ENCODE measurements around the gene HSPA1L. TPM values are rescaled to one million over a fixed set of nuclear protein-coding genes. Genes with fewer than 3 reads are reported as not detected.

HSPA1L gene
- total and polyA plus RNA-seq, 4 donors, result 0.27 to 0.79 (median 0.47) TPM

- peaks cover 4 to 37% (median 9%) of the 10 kb centered on the region in 4 donors for H3K36me3 ChIP-seq (ENCODE audit: control insufficient read depth in 4 of 4, insufficient read depth in 3 of 4, low read depth in 1 of 4, low read length in 3 of 4)
These were observed 36.9 kb downstream of the HSPA1L start for GRCh38 chr6:31778193-31778592.

DNA sequence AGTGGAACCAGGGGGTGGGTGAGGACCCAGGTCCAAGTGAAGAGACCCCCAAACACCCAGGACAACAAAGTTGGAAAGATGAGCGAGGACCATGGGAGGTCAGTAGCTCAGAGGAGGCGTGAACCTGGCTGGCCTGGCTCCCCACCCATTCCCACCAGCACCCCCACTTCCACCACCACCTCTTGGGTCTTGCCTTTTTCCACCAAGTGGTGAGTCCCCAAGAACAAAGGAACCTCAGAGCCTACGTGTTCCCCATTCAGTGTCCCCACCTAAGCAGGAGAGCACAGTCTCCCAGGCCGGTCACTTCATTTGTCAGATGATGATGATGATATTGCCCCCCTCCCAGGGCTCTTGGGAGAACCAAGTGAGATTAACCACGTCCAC, 37.4 kb downstream of the HSPA1L start:
- H3K27ac ChIP-seq (ENCODE audit: low read depth in 1 of 2, low read length in 2 of 2), result peak overlapping the region; percentile 67 to 71
- H3K27me3 ChIP-seq (ENCODE audit: control insufficient read depth in 4 of 4, insufficient read depth in 4 of 4, low read length in 3 of 4), result no peaks in the 10 kb centered on the region
- DNase-seq (ENCODE audit: low spot score), result no peak
- no peak overlapping the region for H3K4me3 ChIP-seq (ENCODE audit: low read depth in 1 of 3, low read length in 3 of 3)
- peaks cover 0 to 31% (median 8%) of the 10 kb centered on the region in 4 donors for H3K36me3 ChIP-seq (ENCODE audit: control insufficient read depth in 4 of 4, insufficient read depth in 3 of 4, low read depth in 1 of 4, low read length in 3 of 4)
- WGBS, result 96% methylated on average over 5 of the region's 5 CpGs
- H3K9me3 ChIP-seq (ENCODE audit: control insufficient read depth in 4 of 4, low read length in 3 of 4), result no peaks in the 10 kb centered on the region
- H3K4me1 ChIP-seq (ENCODE audit: control insufficient read depth in 4 of 4, insufficient read depth in 4 of 4, low read length in 3 of 4), result peaks cover 9 to 46% (median 31%) of the 10 kb centered on the region in 4 donors
- H3K9ac ChIP-seq (ENCODE audit: low read depth in 1 of 2, low read length in 2 of 2), result peak overlapping the region in 1 of 2 donors; percentile 8
- TF ChIP-seq TAF1 (conservative IDR thresholded peaks at IDR 0.05) (no peak), SP1 (IDR thresholded peaks at IDR 0.05) (no peak), FOXA2 (IDR thresholded peaks at IDR 0.05) (no peak), JUND (IDR thresholded peaks at IDR 0.05) (no peak), RAD21 (IDR thresholded peaks at IDR 0.05) (no peak), HNF4G (IDR thresholded peaks at IDR 0.05) (no peak), HNF4A (conservative IDR thresholded peaks at IDR 0.05) (no peak), GABPA (IDR thresholded peaks at IDR 0.05 in 1 of 2, conservative IDR thresholded peaks at IDR 0.05 in 1 of 2) (no peak), YY1 (IDR thresholded peaks at IDR 0.05) (no peak), RXRA (IDR thresholded peaks at IDR 0.05) (no peak)
- TF ChIP-seq, protein P1, sequence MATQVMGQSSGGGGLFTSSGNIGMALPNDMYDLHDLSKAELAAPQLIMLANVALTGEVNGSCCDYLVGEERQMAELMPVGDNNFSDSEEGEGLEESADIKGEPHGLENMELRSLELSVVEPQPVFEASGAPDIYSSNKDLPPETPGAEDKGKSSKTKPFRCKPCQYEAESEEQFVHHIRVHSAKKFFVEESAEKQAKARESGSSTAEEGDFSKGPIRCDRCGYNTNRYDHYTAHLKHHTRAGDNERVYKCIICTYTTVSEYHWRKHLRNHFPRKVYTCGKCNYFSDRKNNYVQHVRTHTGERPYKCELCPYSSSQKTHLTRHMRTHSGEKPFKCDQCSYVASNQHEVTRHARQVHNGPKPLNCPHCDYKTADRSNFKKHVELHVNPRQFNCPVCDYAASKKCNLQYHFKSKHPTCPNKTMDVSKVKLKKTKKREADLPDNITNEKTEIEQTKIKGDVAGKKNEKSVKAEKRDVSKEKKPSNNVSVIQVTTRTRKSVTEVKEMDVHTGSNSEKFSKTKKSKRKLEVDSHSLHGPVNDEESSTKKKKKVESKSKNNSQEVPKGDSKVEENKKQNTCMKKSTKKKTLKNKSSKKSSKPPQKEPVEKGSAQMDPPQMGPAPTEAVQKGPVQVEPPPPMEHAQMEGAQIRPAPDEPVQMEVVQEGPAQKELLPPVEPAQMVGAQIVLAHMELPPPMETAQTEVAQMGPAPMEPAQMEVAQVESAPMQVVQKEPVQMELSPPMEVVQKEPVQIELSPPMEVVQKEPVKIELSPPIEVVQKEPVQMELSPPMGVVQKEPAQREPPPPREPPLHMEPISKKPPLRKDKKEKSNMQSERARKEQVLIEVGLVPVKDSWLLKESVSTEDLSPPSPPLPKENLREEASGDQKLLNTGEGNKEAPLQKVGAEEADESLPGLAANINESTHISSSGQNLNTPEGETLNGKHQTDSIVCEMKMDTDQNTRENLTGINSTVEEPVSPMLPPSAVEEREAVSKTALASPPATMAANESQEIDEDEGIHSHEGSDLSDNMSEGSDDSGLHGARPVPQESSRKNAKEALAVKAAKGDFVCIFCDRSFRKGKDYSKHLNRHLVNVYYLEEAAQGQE (IDR thresholded peaks at IDR 0.05), result no peak
- TF ChIP-seq, protein P2, sequence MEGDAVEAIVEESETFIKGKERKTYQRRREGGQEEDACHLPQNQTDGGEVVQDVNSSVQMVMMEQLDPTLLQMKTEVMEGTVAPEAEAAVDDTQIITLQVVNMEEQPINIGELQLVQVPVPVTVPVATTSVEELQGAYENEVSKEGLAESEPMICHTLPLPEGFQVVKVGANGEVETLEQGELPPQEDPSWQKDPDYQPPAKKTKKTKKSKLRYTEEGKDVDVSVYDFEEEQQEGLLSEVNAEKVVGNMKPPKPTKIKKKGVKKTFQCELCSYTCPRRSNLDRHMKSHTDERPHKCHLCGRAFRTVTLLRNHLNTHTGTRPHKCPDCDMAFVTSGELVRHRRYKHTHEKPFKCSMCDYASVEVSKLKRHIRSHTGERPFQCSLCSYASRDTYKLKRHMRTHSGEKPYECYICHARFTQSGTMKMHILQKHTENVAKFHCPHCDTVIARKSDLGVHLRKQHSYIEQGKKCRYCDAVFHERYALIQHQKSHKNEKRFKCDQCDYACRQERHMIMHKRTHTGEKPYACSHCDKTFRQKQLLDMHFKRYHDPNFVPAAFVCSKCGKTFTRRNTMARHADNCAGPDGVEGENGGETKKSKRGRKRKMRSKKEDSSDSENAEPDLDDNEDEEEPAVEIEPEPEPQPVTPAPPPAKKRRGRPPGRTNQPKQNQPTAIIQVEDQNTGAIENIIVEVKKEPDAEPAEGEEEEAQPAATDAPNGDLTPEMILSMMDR (IDR thresholded peaks at IDR 0.05; ENCODE audit: low read depth, low read length, missing input control), result no peak
- TF ChIP-seq, protein P3, sequence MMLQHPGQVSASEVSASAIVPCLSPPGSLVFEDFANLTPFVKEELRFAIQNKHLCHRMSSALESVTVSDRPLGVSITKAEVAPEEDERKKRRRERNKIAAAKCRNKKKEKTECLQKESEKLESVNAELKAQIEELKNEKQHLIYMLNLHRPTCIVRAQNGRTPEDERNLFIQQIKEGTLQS (IDR thresholded peaks at IDR 0.05), result no peak
- TF ChIP-seq, protein P4, sequence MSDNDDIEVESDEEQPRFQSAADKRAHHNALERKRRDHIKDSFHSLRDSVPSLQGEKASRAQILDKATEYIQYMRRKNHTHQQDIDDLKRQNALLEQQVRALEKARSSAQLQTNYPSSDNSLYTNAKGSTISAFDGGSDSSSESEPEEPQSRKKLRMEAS (IDR thresholded peaks at IDR 0.05), result no peak
- TF ChIP-seq, protein P5, sequence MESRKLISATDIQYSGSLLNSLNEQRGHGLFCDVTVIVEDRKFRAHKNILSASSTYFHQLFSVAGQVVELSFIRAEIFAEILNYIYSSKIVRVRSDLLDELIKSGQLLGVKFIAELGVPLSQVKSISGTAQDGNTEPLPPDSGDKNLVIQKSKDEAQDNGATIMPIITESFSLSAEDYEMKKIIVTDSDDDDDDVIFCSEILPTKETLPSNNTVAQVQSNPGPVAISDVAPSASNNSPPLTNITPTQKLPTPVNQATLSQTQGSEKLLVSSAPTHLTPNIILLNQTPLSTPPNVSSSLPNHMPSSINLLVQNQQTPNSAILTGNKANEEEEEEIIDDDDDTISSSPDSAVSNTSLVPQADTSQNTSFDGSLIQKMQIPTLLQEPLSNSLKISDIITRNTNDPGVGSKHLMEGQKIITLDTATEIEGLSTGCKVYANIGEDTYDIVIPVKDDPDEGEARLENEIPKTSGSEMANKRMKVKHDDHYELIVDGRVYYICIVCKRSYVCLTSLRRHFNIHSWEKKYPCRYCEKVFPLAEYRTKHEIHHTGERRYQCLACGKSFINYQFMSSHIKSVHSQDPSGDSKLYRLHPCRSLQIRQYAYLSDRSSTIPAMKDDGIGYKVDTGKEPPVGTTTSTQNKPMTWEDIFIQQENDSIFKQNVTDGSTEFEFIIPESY (IDR thresholded peaks at IDR 0.05), result no peak

More at GRCh38 chr6:31778193-31778592, 36.9 kb downstream of the HSPA1L start:
- 93% methylated on average over 5 of the region's 5 CpGs for WGBS
- Histone ChIP-seq H3K27ac (ENCODE audit: low read depth in 1 of 2, low read length in 2 of 2) (peak overlapping the region; percentile 26 to 67), H3K4me1 (ENCODE audit: control insufficient read depth in 4 of 4, insufficient read depth in 4 of 4, low read length in 3 of 4) (peaks cover 7 to 42% (median 29%) of the 10 kb centered on the region in 4 donors), H3K9me3 (ENCODE audit: control insufficient read depth in 4 of 4, low read length in 3 of 4) (no peaks in the 10 kb centered on the region), H3K27me3 (ENCODE audit: control insufficient read depth in 4 of 4, insufficient read depth in 4 of 4, low read length in 3 of 4) (no peaks in the 10 kb centered on the region), H3K9ac (ENCODE audit: low read depth in 1 of 2, low read length in 2 of 2) (no peak overlapping the region), H3K4me3 (ENCODE audit: low read depth in 1 of 3, low read length in 3 of 3) (no peak overlapping the region)
- DNase-seq (ENCODE audit: low spot score), result no peak
- TF ChIP-seq HNF4A (conservative IDR thresholded peaks at IDR 0.05) (peak; percentile 38 to 63), FOXA2 (IDR thresholded peaks at IDR 0.05) (no peak), RXRA (IDR thresholded peaks at IDR 0.05) (no peak), RAD21 (IDR thresholded peaks at IDR 0.05) (no peak), SP1 (IDR thresholded peaks at IDR 0.05) (peak; percentile 42), JUND (IDR thresholded peaks at IDR 0.05) (no peak), TAF1 (conservative IDR thresholded peaks at IDR 0.05) (no peak)
- TF ChIP-seq, protein P4 (IDR thresholded peaks at IDR 0.05), result no peak
- TF ChIP-seq, protein P3 (IDR thresholded peaks at IDR 0.05), result no peak
- TF ChIP-seq, protein P1 (IDR thresholded peaks at IDR 0.05), result no peak
